AG08395 (cell line): ENCODE measurements around the gene CCDC88A.

Experiments used
- DNase-seq: peaks from one replicate; pipeline ENCODE4 v3.0.0; 2012; ENCODE audit warnings: mixed read lengths, low spot score

CCDC88A gene

DNA sequence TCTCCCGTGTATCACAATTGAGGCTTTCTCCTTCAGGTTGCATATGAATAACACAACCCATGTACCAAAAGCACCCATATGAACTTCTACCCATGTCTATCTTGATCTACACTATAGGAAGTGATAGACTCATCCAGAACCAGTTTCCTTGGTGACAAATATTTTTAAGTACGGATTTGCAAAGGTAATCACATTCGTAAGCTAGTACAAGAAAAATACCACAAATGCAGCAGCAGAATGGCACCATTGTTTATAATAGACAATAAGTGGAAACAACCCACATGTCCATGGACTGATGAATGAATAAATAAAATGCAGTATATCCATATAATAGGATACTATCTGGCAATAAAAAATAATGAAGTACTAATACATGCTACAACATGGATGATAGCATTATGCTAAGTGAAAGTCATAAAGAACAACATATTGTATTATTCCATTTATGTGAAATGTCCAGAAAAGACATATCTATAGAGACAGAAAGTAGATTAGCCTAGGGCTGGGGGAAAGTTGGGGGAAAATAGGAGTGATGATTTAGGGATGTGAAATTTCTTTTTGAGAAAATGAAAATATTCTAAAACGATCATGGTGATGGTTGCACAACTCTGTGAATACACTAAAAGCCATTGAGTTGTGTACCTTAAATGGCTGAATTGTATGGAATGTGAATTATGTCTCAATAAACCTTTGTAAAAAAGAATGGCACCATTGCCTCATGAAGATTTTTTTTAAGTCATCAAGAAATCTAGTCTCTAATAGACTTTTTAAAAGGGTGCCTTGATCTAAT lies 3.4 kb upstream of the CCDC88A start:
- DNase-seq = no peak

DNA sequence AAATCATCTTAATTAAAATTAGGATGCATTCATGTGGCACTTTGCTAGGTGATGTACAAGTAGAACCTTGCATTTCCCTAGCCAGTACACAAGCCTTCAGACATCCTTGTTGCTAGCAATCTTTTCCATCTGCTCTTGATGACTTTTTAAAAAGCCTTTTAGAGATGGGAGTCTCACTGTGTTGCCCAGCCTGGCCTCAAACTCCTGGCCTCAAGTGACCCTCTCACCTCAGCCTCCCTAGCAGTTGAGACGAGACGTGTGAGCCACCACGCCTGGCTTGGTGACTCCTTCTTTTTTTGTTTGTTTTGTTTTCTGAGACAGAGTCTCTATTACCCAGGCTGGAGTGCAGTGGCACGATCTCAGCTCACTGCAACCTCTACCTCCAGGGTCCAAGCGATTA lies 1.7 kb upstream of the CCDC88A start:
- DNase-seq = no peak

GRCh38 chr2:55420871-55421270 lies 1.2 kb upstream of the CCDC88A start:
- no peak for DNase-seq

DNA sequence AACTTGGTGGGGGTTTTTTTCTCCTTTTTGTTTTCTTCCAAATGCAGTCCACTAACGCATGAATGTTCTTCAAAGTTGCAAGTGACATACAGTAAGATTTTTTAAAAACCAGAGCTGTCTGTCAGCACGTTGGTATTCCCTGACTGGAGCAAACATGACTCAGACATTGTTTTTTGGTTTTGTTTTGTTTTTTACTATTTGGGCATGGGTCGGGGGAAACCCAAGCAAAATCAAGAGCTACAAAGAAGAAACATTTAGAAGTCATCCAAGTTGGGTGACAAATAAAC lies 726 bp upstream of the CCDC88A start:
- DNase-seq = no peak

GRCh38 chr2:55419233-55419678 lies 400 bp downstream of the CCDC88A start:
- DNase-seq = peak; percentile 11

GRCh38 chr2:55418512-55419232 lies 984 bp downstream of the CCDC88A start:
- DNase-seq = no peak

- no peak for DNase-seq
Observed at GRCh38 chr2:55418072-55418471, 1.6 kb downstream of the CCDC88A start.

DNA sequence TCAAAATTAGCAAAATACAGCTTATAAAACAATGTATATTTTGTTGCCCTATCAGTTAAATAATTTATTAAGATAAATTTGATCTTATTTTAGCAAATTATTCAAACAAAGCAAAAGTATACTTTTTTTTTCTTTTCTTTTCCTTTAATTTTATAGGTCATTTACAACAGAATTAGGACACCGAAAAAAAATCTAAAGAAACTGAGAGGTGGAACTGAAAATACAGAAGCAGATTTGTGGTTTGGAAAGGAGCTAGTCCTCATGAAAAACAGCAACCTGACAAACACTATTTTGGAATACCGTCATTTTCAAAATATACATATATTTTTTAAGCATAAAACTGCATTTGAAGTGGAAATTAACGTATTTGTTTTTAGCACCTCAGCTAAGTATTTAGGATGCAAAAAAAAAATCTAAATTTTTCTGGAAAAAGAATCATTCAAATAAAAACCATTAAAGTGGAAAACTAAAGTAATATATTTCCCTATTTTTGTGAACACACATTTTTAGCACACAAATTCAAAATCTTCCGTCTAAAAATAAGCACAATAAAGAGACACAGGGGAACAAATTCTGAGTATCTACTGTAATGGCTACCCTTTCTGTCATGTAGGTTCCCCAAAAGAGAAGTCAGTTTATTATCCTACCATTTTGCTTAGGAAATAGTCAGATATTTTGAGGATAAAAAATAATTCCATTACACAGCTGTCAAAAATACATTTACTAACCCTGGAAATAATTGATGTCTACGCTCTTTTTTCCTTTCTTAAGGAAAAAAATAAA lies 2.7 kb downstream of the CCDC88A start:
- DNase-seq = no peak

DNA sequence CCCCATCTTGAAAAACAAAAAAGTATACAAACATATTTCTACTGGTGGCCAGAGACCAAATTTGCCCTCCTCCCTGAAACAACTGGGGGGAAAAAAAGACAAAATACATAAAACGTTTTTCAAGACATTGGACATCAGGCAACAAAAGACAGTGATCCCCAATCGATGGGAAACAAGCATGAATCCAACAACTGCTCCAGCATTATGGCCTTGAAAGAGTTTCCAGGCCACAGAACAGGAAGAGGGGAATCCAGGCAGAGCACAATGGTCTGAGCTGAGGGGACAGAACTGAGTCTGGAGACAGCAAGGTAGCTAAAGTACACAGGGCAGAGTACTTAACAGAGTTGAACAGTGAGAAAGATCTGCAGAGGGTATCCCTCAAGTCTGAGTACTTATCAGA lies 4.4 kb downstream of the CCDC88A start:
- no peak for DNase-seq

DNA sequence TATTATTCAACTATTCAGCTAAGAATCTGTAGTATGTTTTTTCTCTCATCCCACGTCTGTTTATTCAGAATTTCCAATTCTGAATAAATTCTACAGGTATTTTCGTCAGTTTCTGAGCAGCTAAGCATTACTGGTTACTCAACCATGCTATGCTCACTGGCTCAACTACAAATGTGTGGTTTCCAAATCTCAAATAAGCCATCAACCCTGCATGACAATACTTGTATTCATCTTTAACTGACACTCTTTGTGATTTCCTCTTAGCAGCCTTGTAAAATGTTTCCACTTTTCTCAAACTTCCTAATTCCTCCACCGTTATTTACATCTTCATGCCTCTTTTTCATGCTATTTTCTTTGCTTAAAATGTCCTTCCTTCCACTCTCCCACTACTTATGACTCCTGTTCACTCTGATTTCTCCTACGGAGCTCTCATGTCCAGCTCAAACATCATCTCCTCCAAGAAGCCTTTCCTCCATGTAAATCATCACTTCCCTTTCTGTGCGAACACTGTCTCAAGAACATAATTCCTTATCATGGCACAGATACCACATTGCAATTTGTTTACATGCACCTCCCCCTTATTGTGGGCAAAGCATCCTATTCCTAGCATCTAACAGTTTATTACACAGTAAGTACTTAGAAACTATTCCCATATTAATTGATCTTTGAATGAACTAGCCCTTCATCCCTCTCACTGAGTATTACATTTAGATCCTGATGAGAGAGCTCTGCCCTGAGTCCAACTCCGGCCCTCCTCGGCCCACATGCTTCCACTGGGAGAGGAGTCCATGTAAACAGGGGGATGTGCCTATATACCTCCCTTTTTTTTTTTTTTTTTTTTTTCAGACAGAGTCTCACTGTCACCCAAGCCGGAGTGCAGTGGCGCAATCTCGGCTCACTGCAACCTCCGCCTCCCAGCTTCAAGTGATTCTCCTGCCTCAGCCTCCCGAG lies 10.5 kb downstream of the CCDC88A start:
- peak; percentile 6 for DNase-seq

DNA sequence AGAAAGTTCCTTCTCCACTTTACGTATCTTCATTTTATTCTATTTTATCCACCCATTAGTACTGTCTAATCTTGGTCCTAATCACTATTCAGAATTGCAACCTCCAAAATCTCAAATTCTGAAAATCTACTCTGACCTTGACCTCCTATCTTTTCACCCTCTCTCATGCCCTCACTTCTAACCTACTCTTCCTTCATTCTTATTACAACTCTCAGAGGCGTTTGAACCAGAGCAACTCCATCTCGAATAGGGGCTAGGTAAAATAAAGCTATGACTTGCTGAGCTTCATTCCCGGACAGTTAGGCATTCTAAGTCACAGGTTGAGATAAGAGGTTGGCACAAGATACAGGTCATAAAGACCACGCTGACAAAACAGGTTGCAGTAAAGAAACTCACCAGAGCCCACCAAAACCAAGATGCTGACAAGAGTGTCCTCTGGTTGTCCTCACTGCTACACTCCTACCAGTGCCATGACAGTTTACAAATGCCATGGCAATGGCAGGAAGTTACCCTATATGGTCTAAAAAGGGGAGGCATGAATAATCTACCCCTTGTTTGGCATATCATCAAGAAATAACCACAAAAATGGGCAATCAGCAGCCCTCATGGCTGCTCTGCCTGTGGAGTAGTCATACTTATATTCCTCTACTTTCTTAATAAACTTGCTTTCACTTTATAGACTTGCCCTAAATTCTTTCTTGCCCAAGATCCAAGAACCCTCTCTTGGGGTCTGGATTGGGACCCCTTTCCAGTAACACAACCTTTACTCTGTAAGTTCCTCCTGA lies 11.4 kb downstream of the CCDC88A start:
- DNase-seq = no peak

GRCh38 chr2:55405116-55405515 lies 14.5 kb downstream of the CCDC88A start:
- DNase-seq = no peak

DNA sequence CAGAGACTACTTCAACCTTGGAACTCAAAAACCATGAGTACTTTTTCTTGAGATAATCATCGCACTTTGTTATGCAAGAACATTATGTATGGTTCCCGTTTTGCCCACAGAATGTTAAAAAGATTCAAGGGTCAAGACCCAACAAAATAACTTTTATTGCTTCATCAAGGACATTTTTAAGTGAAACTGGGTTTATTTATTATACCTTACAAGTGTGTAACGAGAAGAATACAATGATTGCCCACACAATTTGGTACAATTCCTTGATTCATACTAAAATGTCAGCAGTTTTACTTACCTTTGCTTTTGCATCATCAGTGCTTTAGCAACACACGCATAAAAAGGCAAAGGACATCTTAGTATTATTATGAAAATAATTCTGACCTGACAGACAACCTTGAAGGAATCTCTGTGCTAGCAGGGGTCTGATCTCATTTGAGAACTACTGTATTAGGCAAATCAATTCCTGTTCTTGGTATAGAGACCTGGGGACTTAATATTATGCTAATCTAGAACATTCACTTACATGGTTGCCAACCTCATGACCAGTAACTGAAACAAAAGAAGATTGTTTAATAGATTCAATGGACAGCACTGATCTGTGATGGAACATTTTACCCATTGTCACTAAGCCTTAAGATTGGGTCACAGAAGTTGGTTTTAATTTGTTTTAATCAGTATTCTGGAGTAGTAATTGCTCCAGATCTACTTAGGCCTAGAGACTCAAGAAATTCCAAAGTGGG lies 16.2 kb downstream of the CCDC88A start:
- no peak for DNase-seq

GRCh38 chr2:55401124-55401523 lies 18.5 kb downstream of the CCDC88A start:
- no peak for DNase-seq

DNA sequence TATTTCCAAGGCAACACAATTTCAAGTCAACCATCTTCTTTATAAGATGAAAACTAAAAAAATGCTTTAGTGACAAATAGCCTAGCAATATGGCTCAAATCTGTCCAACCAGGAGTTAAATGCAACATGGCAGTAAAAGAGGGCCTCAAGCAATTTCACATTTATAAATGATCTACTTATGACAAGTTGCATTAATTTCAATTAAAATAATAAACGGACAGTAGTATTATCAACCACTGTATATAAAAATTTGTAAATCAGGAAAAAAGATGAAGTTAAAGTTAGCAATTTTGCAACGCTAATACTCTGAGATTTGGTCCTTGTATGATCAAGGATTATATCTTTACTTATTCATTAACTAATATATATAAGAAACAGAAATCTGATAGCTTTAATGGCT lies 19.3 kb downstream of the CCDC88A start:
- DNase-seq = no peak

GRCh38 chr2:55399815-55400214 lies 19.8 kb downstream of the CCDC88A start:
- DNase-seq = no peak

- no peak for DNase-seq
Observed at GRCh38 chr2:55395724-55396605, 23.7 kb downstream of the CCDC88A start.

GRCh38 chr2:55391615-55392242 lies 27.9 kb downstream of the CCDC88A start:
- DNase-seq = no peak

GRCh38 chr2:55391155-55391554 lies 28.5 kb downstream of the CCDC88A start:
- DNase-seq = no peak
